ENCODE measurements around the gene AIFM1.
A peak's percentile ranks its signal among the peaks of the same experiment; 100 is the strongest.

Gene AIFM1

DNA sequence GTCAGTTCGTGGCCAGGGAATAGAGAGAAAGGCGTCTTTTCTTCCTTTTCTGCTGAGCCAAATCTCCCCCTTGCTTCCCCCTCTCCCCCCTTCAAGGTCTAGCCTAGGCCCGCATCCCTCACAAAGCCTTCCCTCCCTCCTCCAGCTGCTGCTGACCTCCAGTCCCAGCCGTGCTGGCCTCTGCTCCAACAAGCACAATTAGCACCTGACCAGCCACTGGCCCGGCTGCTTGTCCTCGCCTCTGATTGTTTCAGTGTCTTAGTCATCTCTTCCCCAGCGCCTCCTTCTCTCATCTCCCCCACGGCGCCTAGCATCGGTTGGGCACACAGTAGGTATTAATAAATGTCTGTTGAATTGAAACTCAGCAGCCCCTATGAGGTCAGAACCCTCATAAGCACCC is 59.6 kb downstream of the AIFM1 start:
- Histone ChIP-seq H3K27ac (peak overlapping the region in 1 of 2 donors; percentile 45), H3K4me3 (no peak overlapping the region)
- no peak for DNase-seq (ENCODE audit: low spot score)
- TF ChIP-seq, protein P1, sequence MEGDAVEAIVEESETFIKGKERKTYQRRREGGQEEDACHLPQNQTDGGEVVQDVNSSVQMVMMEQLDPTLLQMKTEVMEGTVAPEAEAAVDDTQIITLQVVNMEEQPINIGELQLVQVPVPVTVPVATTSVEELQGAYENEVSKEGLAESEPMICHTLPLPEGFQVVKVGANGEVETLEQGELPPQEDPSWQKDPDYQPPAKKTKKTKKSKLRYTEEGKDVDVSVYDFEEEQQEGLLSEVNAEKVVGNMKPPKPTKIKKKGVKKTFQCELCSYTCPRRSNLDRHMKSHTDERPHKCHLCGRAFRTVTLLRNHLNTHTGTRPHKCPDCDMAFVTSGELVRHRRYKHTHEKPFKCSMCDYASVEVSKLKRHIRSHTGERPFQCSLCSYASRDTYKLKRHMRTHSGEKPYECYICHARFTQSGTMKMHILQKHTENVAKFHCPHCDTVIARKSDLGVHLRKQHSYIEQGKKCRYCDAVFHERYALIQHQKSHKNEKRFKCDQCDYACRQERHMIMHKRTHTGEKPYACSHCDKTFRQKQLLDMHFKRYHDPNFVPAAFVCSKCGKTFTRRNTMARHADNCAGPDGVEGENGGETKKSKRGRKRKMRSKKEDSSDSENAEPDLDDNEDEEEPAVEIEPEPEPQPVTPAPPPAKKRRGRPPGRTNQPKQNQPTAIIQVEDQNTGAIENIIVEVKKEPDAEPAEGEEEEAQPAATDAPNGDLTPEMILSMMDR (IDR thresholded peaks at IDR 0.05), result no peak

- no peak overlapping the region for H3K4me3 ChIP-seq
- peak overlapping the region in 1 of 2 donors; percentile 45 for H3K27ac ChIP-seq
- no peak for DNase-seq (ENCODE audit: low spot score)
- TF ChIP-seq, protein P1 (IDR thresholded peaks at IDR 0.05), result no peak
Measured at GRCh38 chrX:130105244-130105643, 60.4 kb downstream of the AIFM1 start.

GRCh38 chrX:130103605-130104004 is 62.0 kb downstream of the AIFM1 start:
- TF ChIP-seq, protein P1 (IDR thresholded peaks at IDR 0.05), result no peak
- Histone ChIP-seq H3K27ac (peak overlapping the region in 1 of 2 donors; percentile 45), H3K4me3 (no peak overlapping the region)
- no peak for DNase-seq (ENCODE audit: low spot score)

- no peak overlapping the region for H3K4me3 ChIP-seq
- peak overlapping the region in 1 of 2 donors; percentile 72 for H3K27ac ChIP-seq
- TF ChIP-seq, protein P1 (IDR thresholded peaks at IDR 0.05), result no peak
- DNase-seq (ENCODE audit: low spot score), result no peak
Measured at GRCh38 chrX:130100180-130100579, 65.5 kb downstream of the AIFM1 start.

- TF ChIP-seq, protein P1 (IDR thresholded peaks at IDR 0.05), result no peak
- peak overlapping the region in 1 of 2 donors; percentile 32 for H3K27ac ChIP-seq
- H3K4me3 ChIP-seq, result no peak overlapping the region
- DNase-seq (ENCODE audit: low spot score), result no peak
Measured at GRCh38 chrX:130098210-130098552, 67.5 kb downstream of the AIFM1 start.

GRCh38 chrX:130097507-130098209 is 68.0 kb downstream of the AIFM1 start:
- no peak for DNase-seq (ENCODE audit: low spot score)
- Histone ChIP-seq H3K4me3 (no peak overlapping the region), H3K27ac (no peak overlapping the region)
- TF ChIP-seq, protein P1 (IDR thresholded peaks at IDR 0.05), result no peak

All from coronary artery (tissue), 2 donors.